Breast epithelium (tissue), 4 donors: ENCODE data around the gene CDH23. TPM values are rescaled to one million over a fixed set of nuclear protein-coding genes. Genes with fewer than 3 reads are reported as not detected.

Source experiments
- DNase-seq, 2 donors: peaks; one replicate each; pipeline ENCODE4 v3.0.0-alpha.2; 2019; ENCODE audit warnings: low spot score in 2 of 2
- H3K27ac ChIP-seq, 2 donors: fragments of 200-600 bp; sonication (generic) in 1 of 2; one replicate each; pipeline ENCODE4 v1.5.1; 2016 to 2019; ENCODE audit warnings: mild to moderate bottlenecking in 1 of 2
- H3K27me3 ChIP-seq, 2 donors: fragments of 200-600 bp; sonication (generic) in 1 of 2; one replicate each; pipeline versions ENCODE4 v1.5.1 to v1.6.0; 2017 to 2019; ENCODE audit warnings: control low read depth in 1 of 2, mild to moderate bottlenecking in 1 of 2
- H3K36me3 ChIP-seq: fragments of 200-600 bp; one replicate; pipeline ENCODE4 v1.5.1; 2019
- H3K4me1 ChIP-seq, 2 donors: fragments of 200-600 bp; sonication (generic); one replicate each; pipeline ENCODE4 v1.5.1; 2016 to 2019; ENCODE audit warnings: control low read depth in 1 of 2
- H3K4me3 ChIP-seq, 3 donors: fragments of 200-600 bp; sonication (generic); 1 replicate in 2 of 3; 2 replicates in 1 of 3; pipeline ENCODE4 v1.5.1; 2016 to 2019; ENCODE audit warnings: mild to moderate bottlenecking in 3 of 3, moderate library complexity in 2 of 3
- H3K9me3 ChIP-seq, 2 donors: fragments of 200-600 bp; sonication (generic) in 1 of 2; one replicate each; pipeline ENCODE4 v1.5.1; 2016 to 2019; ENCODE audit warnings: control low read depth in 1 of 2
- CTCF ChIP-seq, 3 donors: fragments of 450-650 bp; IDR thresholded peaks; one replicate each; pipeline ENCODE4 v1.5.1; 2016 to 2017; ENCODE audit warnings: antibody characterized with exemption in 3 of 3, mild to moderate bottlenecking in 3 of 3, moderate library complexity in 3 of 3
- POLR2A ChIP-seq: fragments of 450-650 bp; IDR thresholded peaks from one replicate; pipeline ENCODE4 v1.6.1; 2016; ENCODE audit warnings: antibody characterized with exemption, mild to moderate bottlenecking, moderate library complexity
- POLR2AphosphoS5 ChIP-seq, 3 donors: sonication (generic); formaldehyde crosslinking; IDR thresholded peaks; one replicate each; pipeline ENCODE4 v1.6.1; 2017; ENCODE audit warnings: antibody characterized with exemption in 3 of 3
- intact Hi-C: fragments of 100-400 bp; cut with DNase I; formaldehyde crosslinking; loops from one replicate; pipeline ENCODE4 v1.15.1; 2023; ENCODE audit warnings: low total_unique reads
- total RNA-seq, 3 donors: library from RNA; depleted of rRNA; stranded (reverse); fragments of >200 nt; gene quantifications; one replicate each; pipeline ENCODE4 v1.1.0, GENCODE V29; 2016

The CDH23 gene
- total RNA-seq, 3 donors from 2014 or later: 8.5 to 13.8 (median 11.6) TPM

GRCh38 chr10:71719464-71720201 lies 322.9 kb downstream of the CDH23 start, which contains the start of gene C10orf105:
Gene C10orf105 (minus strand): TSS chr10:71719778. CDS start chr10:71716337, 3,441 bp downstream.
- no peak for DNase-seq
- H3K4me1 ChIP-seq: peaks cover 8 to 12% of the 10 kb centered on the region in 2 donors
- TF ChIP-seq POLR2A: no peak
- no peak for TF ChIP-seq CTCF (IDR thresholded peaks at IDR 0.05)
- no peak for TF ChIP-seq POLR2AphosphoS5 (IDR thresholded peaks at IDR 0.05)
- no peak within 1 kb of the TSS for H3K4me3 ChIP-seq
- no peaks in the 10 kb centered on the region for H3K27me3 ChIP-seq
- no peaks in the 10 kb centered on the region for H3K9me3 ChIP-seq
- H3K36me3 ChIP-seq: no peaks in the 10 kb centered on the region
- peak within 1 kb of the TSS in 1 of 2 donors; percentile 32 for H3K27ac ChIP-seq
- intact Hi-C loops: no loop called here

GRCh38 chr10:71720288-71720687 lies 323.6 kb downstream of the CDH23 start:
- DNase-seq: no peak
- intact Hi-C loops: no loop called here
- Histone ChIP-seq H3K4me3 (no peak overlapping the region), H3K27me3 (no peaks in the 10 kb centered on the region), H3K4me1 (peaks cover 2 to 7% of the 10 kb centered on the region in 2 donors), H3K27ac (peak overlapping the region in 1 of 2 donors; percentile 32), H3K9me3 (no peaks in the 10 kb centered on the region), H3K36me3 (no peaks in the 10 kb centered on the region)
- TF ChIP-seq POLR2A (no peak), CTCF (IDR thresholded peaks at IDR 0.05) (no peak)

- TF ChIP-seq POLR2A (no peak), CTCF (IDR thresholded peaks at IDR 0.05) (no peak), POLR2AphosphoS5 (IDR thresholded peaks at IDR 0.05) (no peak)
- Histone ChIP-seq H3K4me3 (no peak overlapping the region), H3K27ac (no peak overlapping the region), H3K27me3 (no peaks in the 10 kb centered on the region), H3K4me1 (no peaks in the 10 kb centered on the region), H3K9me3 (no peaks in the 10 kb centered on the region), H3K36me3 (no peaks in the 10 kb centered on the region)
- DNase-seq: no peak
- intact Hi-C loops: no loop called here
Observed at GRCh38 chr10:71721313-71721712, 324.6 kb downstream of the CDH23 start.

- Histone ChIP-seq H3K4me3 (no peak overlapping the region), H3K27me3 (no peaks in the 10 kb centered on the region), H3K27ac (no peak overlapping the region), H3K9me3 (no peaks in the 10 kb centered on the region), H3K4me1 (peaks cover 9 to 12% of the 10 kb centered on the region in 2 donors), H3K36me3 (no peaks in the 10 kb centered on the region)
- TF ChIP-seq POLR2AphosphoS5 (IDR thresholded peaks at IDR 0.05) (no peak), CTCF (IDR thresholded peaks at IDR 0.05) (no peak), POLR2A (no peak)
- intact Hi-C loops: no loop called here
- no peak for DNase-seq
Observed at GRCh38 chr10:71722849-71723248, 326.1 kb downstream of the CDH23 start.

- H3K36me3 ChIP-seq: no peaks in the 10 kb centered on the region
- H3K27me3 ChIP-seq: no peaks in the 10 kb centered on the region
- intact Hi-C loops: no loop called here
- H3K4me1 ChIP-seq: peaks cover 11 to 13% of the 10 kb centered on the region in 2 donors
- no peak for DNase-seq
- no peak overlapping the region for H3K4me3 ChIP-seq
- no peaks in the 10 kb centered on the region for H3K9me3 ChIP-seq
- H3K27ac ChIP-seq: no peak overlapping the region
- TF ChIP-seq POLR2A: no peak
- TF ChIP-seq CTCF (IDR thresholded peaks at IDR 0.05): no peak
- TF ChIP-seq POLR2AphosphoS5 (IDR thresholded peaks at IDR 0.05): no peak
Observed at GRCh38 chr10:71723311-71723710, 326.6 kb downstream of the CDH23 start.
